Measurements from ENCODE around the gene PDSS2. TPM values are rescaled to one million over a fixed set of nuclear protein-coding genes. Genes with fewer than 3 reads are reported as not detected.

PDSS2 gene
- total RNA-seq, 1 experiment from 2014 or later = 14.8 TPM

- Mint-ChIP-seq H3K4me1 (ENCODE audit: low read depth, unreplicated experiment) (no peaks in the 10 kb centered on the region), H3K27me3 (ENCODE audit: unreplicated experiment) (no peaks in the 10 kb centered on the region), H3K36me3 (ENCODE audit: insufficient read depth, unreplicated experiment) (no peaks in the 10 kb centered on the region), H3K9me3 (ENCODE audit: low read depth, unreplicated experiment) (peaks cover 6% of the 10 kb centered on the region), H3K4me3 (ENCODE audit: low read depth, unreplicated experiment) (no peak overlapping the region), H3K27ac (ENCODE audit: unreplicated experiment) (no peak overlapping the region)
- no TSS peak for BruUV-seq (replicated peaks)
- CTCF ChIA-PET = no interaction called here
- TF ChIP-seq CTCF (IDR thresholded peaks at IDR 0.05; ENCODE audit: unreplicated experiment) = no peak
- intact Hi-C loops (cut with micrococcal nuclease; ENCODE audit: unreplicated experiment) = no loop called here
- DNase-seq = no peak
Measured at GRCh38 chr6:107399935-107400334, 59.4 kb downstream of the PDSS2 start.

DNA sequence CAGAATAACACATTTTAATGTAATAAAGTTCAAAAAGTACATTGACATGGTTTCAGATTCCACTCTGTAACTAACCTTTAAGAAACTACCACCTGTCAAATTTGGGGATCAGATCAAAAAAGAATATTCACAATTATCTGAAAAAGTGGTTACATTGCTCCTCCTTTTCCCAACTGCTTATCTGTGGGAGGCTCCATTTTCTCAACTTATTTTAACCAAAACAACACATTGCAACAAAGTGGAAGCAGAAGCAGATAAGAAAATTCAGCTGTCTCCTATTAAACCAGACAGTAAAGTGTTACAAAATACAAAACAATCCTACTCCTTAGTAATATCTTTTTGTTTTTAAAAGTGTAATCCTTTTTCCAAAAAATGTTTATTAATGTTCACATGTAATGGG is 61.4 kb downstream of the PDSS2 start:
- Mint-ChIP-seq H3K36me3 (ENCODE audit: insufficient read depth, unreplicated experiment) (no peaks in the 10 kb centered on the region), H3K9me3 (ENCODE audit: low read depth, unreplicated experiment) (peaks cover 10% of the 10 kb centered on the region), H3K27ac (ENCODE audit: unreplicated experiment) (no peak overlapping the region), H3K27me3 (ENCODE audit: unreplicated experiment) (no peaks in the 10 kb centered on the region), H3K4me1 (ENCODE audit: low read depth, unreplicated experiment) (no peaks in the 10 kb centered on the region), H3K4me3 (ENCODE audit: low read depth, unreplicated experiment) (no peak overlapping the region)
- no TSS peak for BruUV-seq (replicated peaks)
- intact Hi-C loops (cut with micrococcal nuclease; ENCODE audit: unreplicated experiment) = no loop called here
- CTCF ChIA-PET = no interaction called here
- TF ChIP-seq CTCF (IDR thresholded peaks at IDR 0.05; ENCODE audit: unreplicated experiment) = no peak
- no peak for DNase-seq

GRCh38 chr6:107396211-107396610 is 63.2 kb downstream of the PDSS2 start:
- intact Hi-C loops (cut with micrococcal nuclease; ENCODE audit: unreplicated experiment) = no loop called here
- CTCF ChIA-PET = no interaction called here
- Mint-ChIP-seq H3K27ac (ENCODE audit: unreplicated experiment) (no peak overlapping the region), H3K9me3 (ENCODE audit: low read depth, unreplicated experiment) (peaks cover 10% of the 10 kb centered on the region), H3K27me3 (ENCODE audit: unreplicated experiment) (no peaks in the 10 kb centered on the region), H3K36me3 (ENCODE audit: insufficient read depth, unreplicated experiment) (no peaks in the 10 kb centered on the region), H3K4me3 (ENCODE audit: low read depth, unreplicated experiment) (no peak overlapping the region), H3K4me1 (ENCODE audit: low read depth, unreplicated experiment) (no peaks in the 10 kb centered on the region)
- DNase-seq = no peak
- BruUV-seq (replicated peaks) = no TSS peak
- TF ChIP-seq CTCF (IDR thresholded peaks at IDR 0.05; ENCODE audit: unreplicated experiment) = no peak

- no peak for TF ChIP-seq CTCF (IDR thresholded peaks at IDR 0.05; ENCODE audit: unreplicated experiment)
- Mint-ChIP-seq H3K4me3 (ENCODE audit: low read depth, unreplicated experiment) (no peak overlapping the region), H3K9me3 (ENCODE audit: low read depth, unreplicated experiment) (peaks cover 10% of the 10 kb centered on the region), H3K27me3 (ENCODE audit: unreplicated experiment) (no peaks in the 10 kb centered on the region), H3K27ac (ENCODE audit: unreplicated experiment) (no peak overlapping the region), H3K36me3 (ENCODE audit: insufficient read depth, unreplicated experiment) (no peaks in the 10 kb centered on the region), H3K4me1 (ENCODE audit: low read depth, unreplicated experiment) (no peaks in the 10 kb centered on the region)
- BruUV-seq (replicated peaks) = no TSS peak
- CTCF ChIA-PET = no interaction called here
- DNase-seq = no peak
- intact Hi-C loops (cut with micrococcal nuclease; ENCODE audit: unreplicated experiment) = no loop called here
Measured at GRCh38 chr6:107392069-107392468, 67.3 kb downstream of the PDSS2 start.
